ENCODE results near the gene GJC2. TPM values are rescaled to one million over a fixed set of nuclear protein-coding genes. Genes with fewer than 3 reads are reported as not detected.

GJC2 gene
- total and polyA plus RNA-seq, 2 donors (not counting 1 experiment from before 2014, with no cell fraction given), result 0.16 to 0.30 TPM

GRCh38 chr1:228208831-228209551 lies 59.3 kb downstream of the GJC2 start:
- 76% methylated on average over 15 of the region's 19 CpGs for WGBS (ENCODE audit: insufficient coverage)
- ATAC-seq (ENCODE audit: low read depth) (no peak), DNase-seq (no peak)
- Histone ChIP-seq H3K9me3 (ENCODE audit: control extremely low read depth in 1 of 3, control insufficient read depth in 2 of 3, insufficient read depth in 1 of 3, low read length in 2 of 3) (peaks cover 0 to 7% (median 0%) of the 10 kb centered on the region in 3 donors), H4K20me1 (ENCODE audit: control insufficient read depth, insufficient read depth, low read length, poor library complexity, severe bottlenecking) (no peaks in the 10 kb centered on the region), H3K4me1 (ENCODE audit: control insufficient read depth in 2 of 2, insufficient read depth in 2 of 2, low read length in 2 of 2) (peaks cover 0 to 8% of the 10 kb centered on the region in 2 donors), H3K27ac (ENCODE audit: low read length in 2 of 2) (no peak overlapping the region), H3K36me3 (replicated peaks in 1 of 2; ENCODE audit: control extremely low read depth in 1 of 2, control insufficient read depth in 1 of 2, extremely low read depth in 1 of 2, insufficient read depth in 2 of 2, low read length in 1 of 2) (no peaks in the 10 kb centered on the region), H3K9ac (ENCODE audit: low read length) (no peak overlapping the region), H3K4me3 (ENCODE audit: control extremely low read depth in 1 of 5, extremely low read depth in 1 of 5, insufficient read depth in 1 of 5, low read depth in 2 of 5, low read length in 4 of 5) (no peak overlapping the region), H3K79me2 (ENCODE audit: control insufficient read depth, insufficient read depth, low read length) (no peaks in the 10 kb centered on the region), H3K4me2 (replicated peaks; ENCODE audit: low read depth, low read length, poor library complexity, severe bottlenecking) (no peak overlapping the region), H2AFZ (ENCODE audit: insufficient read depth, low read depth, low read length, poor library complexity, severe bottlenecking) (no peak overlapping the region), H3K27me3 (replicated peaks in 1 of 4; ENCODE audit: control extremely low read depth in 1 of 4, control insufficient read depth in 3 of 4, insufficient read depth in 4 of 4, low read length in 3 of 4) (peaks cover 0 to 18% (median 0%) of the 10 kb centered on the region in 4 experiments)
- no peak overlapping the region for H3K4me3 Mint-ChIP-seq
- ChIA-PET POLR2A (no interaction called here), CTCF (no interaction called here)
- no peak overlapping the region for H3K27ac Mint-ChIP-seq
- intact Hi-C loops (cut with micrococcal nuclease), result no loop called here
- TF ChIP-seq, protein P1, sequence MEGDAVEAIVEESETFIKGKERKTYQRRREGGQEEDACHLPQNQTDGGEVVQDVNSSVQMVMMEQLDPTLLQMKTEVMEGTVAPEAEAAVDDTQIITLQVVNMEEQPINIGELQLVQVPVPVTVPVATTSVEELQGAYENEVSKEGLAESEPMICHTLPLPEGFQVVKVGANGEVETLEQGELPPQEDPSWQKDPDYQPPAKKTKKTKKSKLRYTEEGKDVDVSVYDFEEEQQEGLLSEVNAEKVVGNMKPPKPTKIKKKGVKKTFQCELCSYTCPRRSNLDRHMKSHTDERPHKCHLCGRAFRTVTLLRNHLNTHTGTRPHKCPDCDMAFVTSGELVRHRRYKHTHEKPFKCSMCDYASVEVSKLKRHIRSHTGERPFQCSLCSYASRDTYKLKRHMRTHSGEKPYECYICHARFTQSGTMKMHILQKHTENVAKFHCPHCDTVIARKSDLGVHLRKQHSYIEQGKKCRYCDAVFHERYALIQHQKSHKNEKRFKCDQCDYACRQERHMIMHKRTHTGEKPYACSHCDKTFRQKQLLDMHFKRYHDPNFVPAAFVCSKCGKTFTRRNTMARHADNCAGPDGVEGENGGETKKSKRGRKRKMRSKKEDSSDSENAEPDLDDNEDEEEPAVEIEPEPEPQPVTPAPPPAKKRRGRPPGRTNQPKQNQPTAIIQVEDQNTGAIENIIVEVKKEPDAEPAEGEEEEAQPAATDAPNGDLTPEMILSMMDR (IDR thresholded peaks at IDR 0.05), result no peak
- TF ChIP-seq EZH2 (IDR thresholded peaks at IDR 0.05; ENCODE audit: borderline replicate concordance, insufficient read depth, low read depth, low read length, poor library complexity, severe bottlenecking), result no peak
- H3K27me3 Mint-ChIP-seq, result peaks cover 3% of the 10 kb centered on the region
- H3K9me3 Mint-ChIP-seq (ENCODE audit: insufficient read depth), result no peaks in the 10 kb centered on the region
- H3K4me1 Mint-ChIP-seq, result peaks cover 5% of the 10 kb centered on the region

Small RNA genes lying within 50 kb of the gene (small RNA-seq; reads per million reads assigned to genes)
- gene AL359510.1 (ENCODE audit: insufficient read length, low read depth, low replicate concordance), result not detected

Other genes starting within 250 kb of the GJC2 start
- 0.07 TPM in 1 of 2 replicates, not detected in the other for gene WNT9A, start 202.0 kb upstream of the GJC2 start, total RNA-seq
- gene WNT9A, start 202.0 kb upstream of the GJC2 start, polyA plus RNA-seq, result 0.04 TPM in 1 of 2 replicates, not detected in the other
- not detected in 2 replicates for gene WNT3A, start 142.9 kb upstream of the GJC2 start, total RNA-seq
- gene WNT3A, start 142.9 kb upstream of the GJC2 start, polyA plus RNA-seq, result 0.03 TPM in 1 of 2 replicates, not detected in the other
- 193 and 195 TPM in 2 replicates for gene ARF1, start 67.2 kb upstream of the GJC2 start, total RNA-seq
- gene ARF1, start 67.2 kb upstream of the GJC2 start, polyA plus RNA-seq, result 389 and 515 TPM in 2 replicates
- 23.9 and 24.1 TPM in 2 replicates for gene C1orf35, start 46.6 kb upstream of the GJC2 start, total RNA-seq
- gene C1orf35, start 46.6 kb upstream of the GJC2 start, polyA plus RNA-seq, result 41.0 and 54.3 TPM in 2 replicates
- gene MRPL55, start 40.6 kb upstream of the GJC2 start, total RNA-seq, result 38.9 and 42.4 TPM in 2 replicates
- 275 and 297 TPM in 2 replicates for gene MRPL55, start 40.6 kb upstream of the GJC2 start, polyA plus RNA-seq
- gene GUK1, start 9.7 kb upstream of the GJC2 start, total RNA-seq, result 123 and 125 TPM in 2 replicates
- 356 and 499 TPM in 2 replicates for gene GUK1, start 9.7 kb upstream of the GJC2 start, polyA plus RNA-seq
- 12.8 and 15.3 TPM in 2 replicates for gene IBA57, start 15.9 kb downstream of the GJC2 start, total RNA-seq
- 4.1 and 5.2 TPM in 2 replicates for gene IBA57, start 15.9 kb downstream of the GJC2 start, polyA plus RNA-seq
- 63.9 and 65.3 TPM in 2 replicates for gene OBSCN, start 58.1 kb downstream of the GJC2 start, total RNA-seq
- gene OBSCN, start 58.1 kb downstream of the GJC2 start, polyA plus RNA-seq, result 10.0 and 16.7 TPM in 2 replicates